K562 (cell line): ENCODE measurements around the gene NINJ1. TPM values are rescaled to one million over a fixed set of nuclear protein-coding genes. Genes with fewer than 3 reads are reported as not detected.

Source experiments
- LEF1 ChIP-seq: fragments of 450-650 bp; IDR thresholded peaks from 2 replicates; pipeline ENCODE4 v1.6.1; 2016; ENCODE audit warnings: mild to moderate bottlenecking
- SMAD4 ChIP-seq: fragments of 250-450 bp; sonication (Bioruptor Pico); conservative IDR thresholded peaks from 2 replicates; pipeline ENCODE4 v1.8.0; 2021; ENCODE audit warnings: inconsistent platforms, mild to moderate bottlenecking, moderate library complexity
- ZNF668 ChIP-seq: fragments of 250-450 bp; sonication (Bioruptor Pico); IDR thresholded peaks from 2 replicates; pipeline ENCODE4 v1.8.0; 2022; ENCODE audit warnings: mild to moderate bottlenecking, inconsistent platforms
- polyA plus RNA-seq, 8 experiments: library from polyadenylated mRNA; depleted of rRNA in 4 of 8; stranded (reverse) in 5 of 8; unstranded in 3 of 8; fragments of >200 nt; fragmentation: Nextera tagmentation in 2 of 8; fragmentation: Illumina TruSeq in 1 of 8; extraction: Ambion mirVana in 2 of 8; extraction: Trizol in 1 of 8; gene quantifications; 2 replicates each; pipeline versions ENCODE4 v1.2.1 to v1.2.3, GENCODE V29; 2011 to 2014; ENCODE audit warnings: inconsistent platforms in 1 of 8, missing spikeins in 1 of 8
- total RNA-seq, 7 experiments: library from RNA; depleted of rRNA in 6 of 7; stranded (reverse); fragments of >200 nt in 6 of 7; fragmentation: Illumina TruSeq in 2 of 7; extraction: Trizol in 2 of 7; gene quantifications; 2 replicates each; pipeline versions ENCODE4 v1.2.1 to v1.2.3, GENCODE V29; 2011 to 2021; ENCODE audit warnings: low replicate concordance in 1 of 7
- TF ChIP-seq, protein P1 (sequence below): fragments of 450-650 bp; IDR thresholded peaks from 2 replicates; pipeline ENCODE4 v1.6.1; 2016; ENCODE audit warnings: low read depth

The NINJ1 gene
- total and polyA plus RNA-seq, 9 of the 15 experiments (the other 6 are each of a cell fraction or from before 2014, with no cell fraction given): 0.13 to 8.4 (median 4.9) TPM

- TF ChIP-seq, protein P1, sequence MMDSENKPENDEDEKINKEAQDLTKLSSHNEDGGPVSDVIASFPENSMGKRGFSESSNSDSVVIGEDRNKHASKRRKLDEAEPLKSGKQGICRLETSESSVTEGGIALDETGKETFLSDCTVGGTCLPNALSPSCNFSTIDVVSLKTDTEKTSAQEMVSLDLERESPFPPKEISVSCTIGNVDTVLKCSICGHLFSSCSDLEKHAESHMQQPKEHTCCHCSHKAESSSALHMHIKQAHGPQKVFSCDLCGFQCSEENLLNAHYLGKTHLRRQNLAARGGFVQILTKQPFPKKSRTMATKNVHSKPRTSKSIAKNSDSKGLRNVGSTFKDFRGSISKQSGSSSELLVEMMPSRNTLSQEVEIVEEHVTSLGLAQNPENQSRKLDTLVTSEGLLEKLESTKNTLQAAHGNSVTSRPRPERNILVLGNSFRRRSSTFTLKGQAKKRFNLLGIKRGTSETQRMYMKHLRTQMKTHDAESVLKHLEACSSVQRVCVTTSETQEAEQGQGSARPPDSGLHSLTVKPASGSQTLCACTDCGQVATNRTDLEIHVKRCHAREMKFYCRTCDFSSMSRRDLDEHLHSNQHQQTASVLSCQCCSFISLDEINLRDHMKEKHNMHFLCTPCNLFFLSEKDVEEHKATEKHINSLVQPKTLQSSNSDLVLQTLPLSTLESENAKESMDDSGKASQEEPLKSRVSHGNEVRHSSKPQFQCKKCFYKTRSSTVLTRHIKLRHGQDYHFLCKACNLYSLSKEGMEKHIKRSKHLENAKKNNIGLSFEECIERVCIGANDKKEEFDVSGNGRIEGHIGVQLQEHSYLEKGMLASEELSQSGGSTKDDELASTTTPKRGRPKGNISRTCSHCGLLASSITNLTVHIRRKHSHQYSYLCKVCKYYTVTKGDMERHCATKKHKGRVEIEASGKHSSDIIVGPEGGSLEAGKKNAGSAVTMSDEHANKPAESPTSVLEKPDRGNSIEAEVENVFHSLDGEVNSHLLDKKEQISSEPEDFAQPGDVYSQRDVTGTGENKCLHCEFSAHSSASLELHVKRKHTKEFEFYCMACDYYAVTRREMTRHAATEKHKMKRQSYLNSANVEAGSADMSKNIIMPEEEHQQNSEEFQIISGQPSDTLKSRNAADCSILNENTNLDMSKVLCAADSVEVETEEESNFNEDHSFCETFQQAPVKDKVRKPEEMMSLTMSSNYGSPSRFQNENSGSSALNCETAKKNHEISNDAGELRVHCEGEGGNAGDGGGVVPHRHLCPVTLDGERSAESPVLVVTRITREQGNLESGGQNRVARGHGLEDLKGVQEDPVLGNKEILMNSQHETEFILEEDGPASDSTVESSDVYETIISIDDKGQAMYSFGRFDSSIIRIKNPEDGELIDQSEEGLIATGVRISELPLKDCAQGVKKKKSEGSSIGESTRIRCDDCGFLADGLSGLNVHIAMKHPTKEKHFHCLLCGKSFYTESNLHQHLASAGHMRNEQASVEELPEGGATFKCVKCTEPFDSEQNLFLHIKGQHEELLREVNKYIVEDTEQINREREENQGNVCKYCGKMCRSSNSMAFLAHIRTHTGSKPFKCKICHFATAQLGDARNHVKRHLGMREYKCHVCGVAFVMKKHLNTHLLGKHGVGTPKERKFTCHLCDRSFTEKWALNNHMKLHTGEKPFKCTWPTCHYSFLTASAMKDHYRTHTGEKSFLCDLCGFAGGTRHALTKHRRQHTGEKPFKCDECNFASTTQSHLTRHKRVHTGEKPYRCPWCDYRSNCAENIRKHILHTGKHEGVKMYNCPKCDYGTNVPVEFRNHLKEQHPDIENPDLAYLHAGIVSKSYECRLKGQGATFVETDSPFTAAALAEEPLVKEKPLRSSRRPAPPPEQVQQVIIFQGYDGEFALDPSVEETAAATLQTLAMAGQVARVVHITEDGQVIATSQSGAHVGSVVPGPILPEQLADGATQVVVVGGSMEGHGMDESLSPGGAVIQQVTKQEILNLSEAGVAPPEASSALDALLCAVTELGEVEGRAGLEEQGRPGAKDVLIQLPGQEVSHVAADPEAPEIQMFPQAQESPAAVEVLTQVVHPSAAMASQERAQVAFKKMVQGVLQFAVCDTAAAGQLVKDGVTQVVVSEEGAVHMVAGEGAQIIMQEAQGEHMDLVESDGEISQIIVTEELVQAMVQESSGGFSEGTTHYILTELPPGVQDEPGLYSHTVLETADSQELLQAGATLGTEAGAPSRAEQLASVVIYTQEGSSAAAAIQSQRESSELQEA: no peak
- TF ChIP-seq SMAD4 (CRISPR knock-in tag): peak; percentile 66; the same call in 1 of the 2 replicates
- TF ChIP-seq ZNF668 (CRISPR knock-in tag): no peak
- no peak for TF ChIP-seq LEF1
Measured at GRCh38 chr9:93132946-93133680, 938 bp downstream of the NINJ1 start (continued).
